ENCODE results near the gene DNER. TPM values are rescaled to one million over a fixed set of nuclear protein-coding genes. Genes with fewer than 3 reads are reported as not detected.
"Not testable (repeated sequence)": the region's sequence is repeated elsewhere in the genome, so short reads cannot be mapped to it uniquely, and the experiment has no call there.

Gene DNER
- total RNA-seq, 1 donor from 2014 or later = not detected

- Mint-ChIP-seq H3K4me1 (ENCODE audit: low read depth) (no peaks in the 10 kb centered on the region), H3K27me3 (ENCODE audit: low read depth) (peaks cover 25% of the 10 kb centered on the region), H3K4me3 (ENCODE audit: unreplicated experiment) (no peak overlapping the region), H3K36me3 (ENCODE audit: low read depth) (no peaks in the 10 kb centered on the region), H3K27ac (ENCODE audit: unreplicated experiment) (no peak overlapping the region), H3K9me3 (ENCODE audit: low read depth) (no peaks in the 10 kb centered on the region)
- no peak for DNase-seq (ENCODE audit: low spot score)
- no peak for TF ChIP-seq CTCF (IDR thresholded peaks at IDR 0.05)
Measured at GRCh38 chr2:229701716-229702115, 12.6 kb downstream of the DNER start.

DNA sequence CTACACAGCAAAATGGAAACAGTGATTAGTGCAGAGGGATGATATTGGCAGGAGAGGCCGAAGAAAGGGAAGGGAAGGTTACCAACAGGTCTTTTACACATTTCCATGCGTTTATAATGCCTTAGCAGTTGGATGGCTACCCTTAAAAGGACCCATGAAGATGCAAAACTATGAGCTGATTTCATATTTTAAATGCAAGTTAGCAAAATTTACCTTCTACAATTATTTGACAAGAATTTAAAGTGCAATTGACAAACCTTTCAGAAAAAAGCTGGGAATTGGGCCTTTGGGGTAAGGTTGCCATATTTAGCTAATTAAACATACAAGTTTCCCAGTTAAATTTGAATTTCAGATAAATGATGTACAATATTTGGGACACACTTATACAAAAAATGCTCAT is 13.3 kb downstream of the DNER start:
- H3K9me3 Mint-ChIP-seq (ENCODE audit: low read depth) = no peaks in the 10 kb centered on the region
- H3K27me3 Mint-ChIP-seq (ENCODE audit: low read depth) = peaks cover 25% of the 10 kb centered on the region
- H3K27ac Mint-ChIP-seq (ENCODE audit: unreplicated experiment) = no peak overlapping the region
- no peak for DNase-seq (ENCODE audit: low spot score)
- no peak overlapping the region for H3K4me3 Mint-ChIP-seq (ENCODE audit: unreplicated experiment)
- no peaks in the 10 kb centered on the region for H3K4me1 Mint-ChIP-seq (ENCODE audit: low read depth)
- TF ChIP-seq CTCF (IDR thresholded peaks at IDR 0.05) = no peak
- no peaks in the 10 kb centered on the region for H3K36me3 Mint-ChIP-seq (ENCODE audit: low read depth)

- Mint-ChIP-seq H3K4me1 (ENCODE audit: low read depth) (no peaks in the 10 kb centered on the region), H3K27me3 (ENCODE audit: low read depth) (peaks cover 2% of the 10 kb centered on the region), H3K36me3 (ENCODE audit: low read depth) (no peaks in the 10 kb centered on the region), H3K9me3 (ENCODE audit: low read depth) (no peaks in the 10 kb centered on the region), H3K4me3 (ENCODE audit: unreplicated experiment) (no peak overlapping the region), H3K27ac (ENCODE audit: unreplicated experiment) (no peak overlapping the region)
- no peak for TF ChIP-seq CTCF (IDR thresholded peaks at IDR 0.05)
- no peak for DNase-seq (ENCODE audit: low spot score)
Measured at GRCh38 chr2:229695961-229696360, 18.4 kb downstream of the DNER start.

DNA sequence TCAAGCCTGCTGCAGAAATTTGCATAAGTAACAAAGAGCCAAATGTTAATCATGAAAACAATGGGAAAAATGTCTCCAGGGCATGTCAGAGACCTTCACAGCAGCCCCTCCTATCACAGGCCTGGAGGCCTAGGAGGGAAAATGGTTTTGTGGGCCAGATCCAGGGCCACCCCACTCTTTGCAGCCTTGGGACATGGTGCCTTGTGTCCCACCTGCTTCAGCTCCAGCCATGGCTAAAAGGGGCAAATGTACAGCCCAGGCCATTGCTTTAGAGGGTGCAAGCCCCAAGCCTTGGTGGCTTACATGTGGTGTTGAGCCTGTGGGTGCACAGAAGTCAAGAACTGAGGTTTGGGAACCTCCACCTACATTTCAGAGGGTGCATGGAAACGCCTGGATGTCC is 20.5 kb downstream of the DNER start:
- not testable (repeated sequence) for H3K9me3 Mint-ChIP-seq (ENCODE audit: low read depth); H3K4me1 Mint-ChIP-seq (ENCODE audit: low read depth); DNase-seq (ENCODE audit: low spot score); H3K27ac Mint-ChIP-seq (ENCODE audit: unreplicated experiment); H3K36me3 Mint-ChIP-seq (ENCODE audit: low read depth); H3K4me3 Mint-ChIP-seq (ENCODE audit: unreplicated experiment); H3K27me3 Mint-ChIP-seq (ENCODE audit: low read depth)

DNA sequence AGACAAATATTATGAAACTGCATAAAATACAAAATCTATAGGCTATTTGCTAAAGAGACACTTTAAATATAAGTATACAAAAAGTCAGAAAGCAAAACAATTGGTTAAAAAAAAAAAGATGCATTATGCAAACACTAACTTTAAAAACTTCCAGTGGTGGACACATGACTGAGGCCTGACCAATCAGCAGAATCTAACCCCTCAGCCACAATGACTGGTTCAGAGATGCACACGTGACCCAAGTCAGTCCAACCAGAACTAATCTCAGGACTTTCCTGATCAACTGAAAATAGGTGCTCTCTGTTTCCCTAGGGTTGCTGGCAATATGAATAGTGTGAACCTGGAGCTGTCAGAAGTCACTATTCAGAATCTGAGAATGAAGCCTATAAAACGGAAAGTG is 22.7 kb downstream of the DNER start:
- DNase-seq (ENCODE audit: low spot score) = no peak
- Mint-ChIP-seq H3K9me3 (ENCODE audit: low read depth) (peaks cover 3% of the 10 kb centered on the region), H3K36me3 (ENCODE audit: low read depth) (no peaks in the 10 kb centered on the region), H3K4me1 (ENCODE audit: low read depth) (no peaks in the 10 kb centered on the region), H3K27me3 (ENCODE audit: low read depth) (no peaks in the 10 kb centered on the region), H3K27ac (ENCODE audit: unreplicated experiment) (no peak overlapping the region), H3K4me3 (ENCODE audit: unreplicated experiment) (no peak overlapping the region)
- no peak for TF ChIP-seq CTCF (IDR thresholded peaks at IDR 0.05)

DNA sequence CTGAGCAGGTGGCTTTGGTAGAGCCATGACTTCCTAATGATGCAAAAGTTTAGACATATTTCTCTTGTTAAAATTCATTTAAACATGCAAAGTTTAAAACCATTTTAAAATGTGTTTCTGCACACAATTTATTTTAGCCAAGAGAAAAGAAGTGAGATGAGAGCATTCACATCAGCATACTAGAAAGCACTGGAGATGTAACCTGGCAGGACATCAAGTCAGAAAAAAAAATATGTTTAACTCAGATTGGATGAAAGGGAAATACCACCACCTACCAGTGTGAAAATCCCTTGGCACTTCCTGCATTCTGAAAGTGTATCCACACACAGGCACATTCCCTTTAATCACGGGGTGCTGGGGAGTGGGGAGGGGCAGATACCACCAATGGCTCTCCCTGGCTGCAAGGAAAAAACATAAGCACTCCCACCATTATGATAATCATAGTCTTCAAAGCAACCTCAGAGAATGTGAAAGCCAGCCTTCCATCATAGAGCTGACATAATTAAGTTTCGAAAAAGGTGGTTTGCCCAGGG is 25.0 kb downstream of the DNER start:
- H3K27me3 Mint-ChIP-seq (ENCODE audit: low read depth) = peaks cover 2% of the 10 kb centered on the region
- no peak overlapping the region for H3K27ac Mint-ChIP-seq (ENCODE audit: unreplicated experiment)
- peaks cover 3% of the 10 kb centered on the region for H3K9me3 Mint-ChIP-seq (ENCODE audit: low read depth)
- no peak for TF ChIP-seq CTCF (IDR thresholded peaks at IDR 0.05)
- no peak overlapping the region for H3K4me3 Mint-ChIP-seq (ENCODE audit: unreplicated experiment)
- no peak for DNase-seq (ENCODE audit: low spot score)
- no peaks in the 10 kb centered on the region for H3K36me3 Mint-ChIP-seq (ENCODE audit: low read depth)
- no peaks in the 10 kb centered on the region for H3K4me1 Mint-ChIP-seq (ENCODE audit: low read depth)
